Mucosa of descending colon (tissue), 3 donors: ENCODE measurements around the gene DNAJC11. TPM values are rescaled to one million over a fixed set of nuclear protein-coding genes. Genes with fewer than 3 reads are reported as not detected.
A peak's percentile ranks its signal among the peaks of the same experiment; 100 is the strongest.

Source experiments
- ATAC-seq: fragments of 200-7000 bp; cut with Tn5 transposase; one replicate; pipeline ENCODE4 v1.9.1; 2020; ENCODE audit warnings: mild to moderate bottlenecking, moderate library complexity
- DNase-seq, 3 donors: peaks; one replicate each; pipeline ENCODE4 v3.0.0-alpha.2; 2020
- H3K36me3 ChIP-seq: fragments of 200-600 bp; one replicate; pipeline ENCODE4 v1.8.0; 2021; ENCODE audit warnings: low read depth, mild to moderate bottlenecking
- H3K4me1 ChIP-seq: fragments of 200-600 bp; one replicate; pipeline ENCODE4 v1.8.0; 2021; ENCODE audit warnings: low read depth, mild to moderate bottlenecking
- H3K4me3 ChIP-seq: fragments of 200-600 bp; one replicate; pipeline ENCODE4 v1.8.0; 2021; ENCODE audit warnings: mild to moderate bottlenecking
- H3K9me3 ChIP-seq: fragments of 200-600 bp; one replicate; pipeline ENCODE4 v1.8.0; 2021; ENCODE audit warnings: mild to moderate bottlenecking
- CTCF ChIP-seq: fragments of 200-600 bp; IDR thresholded peaks from one replicate; pipeline ENCODE4 v1.8.0; 2022; ENCODE audit warnings: antibody characterized with exemption, mild to moderate bottlenecking
- intact Hi-C, 2 donors: fragments of 100-400 bp; cut with DNase I in 1 of 2; cut with micrococcal nuclease in 1 of 2; formaldehyde crosslinking; loops; one replicate each; pipeline versions ENCODE4 v1.11.0 to v1.11.1; 2022; cut with DNase I, micrococcal nuclease
- total RNA-seq, 3 donors: library from RNA; stranded (reverse); fragmentation: NEBNext Ultra II Directional in 2 of 3; extraction: Animal tissue kit (Norgen Biotek cat#: 25700) in 2 of 3; gene quantifications; one replicate each; pipeline versions ENCODE4 v1.2.1 to v1.2.4, GENCODE V29; 2021 to 2023
- donor health status: DM: no; HTN: no; CAD: no; lungs with moderate emphysema.
- donor health status: DM: no; HTN: no; CAD: no.
- donor health status: DM: no; HTN: yes; CAD: no.

Gene DNAJC11
- total RNA-seq, 3 donors from 2014 or later: 71.1 to 89.0 (median 78.9) TPM

DNA sequence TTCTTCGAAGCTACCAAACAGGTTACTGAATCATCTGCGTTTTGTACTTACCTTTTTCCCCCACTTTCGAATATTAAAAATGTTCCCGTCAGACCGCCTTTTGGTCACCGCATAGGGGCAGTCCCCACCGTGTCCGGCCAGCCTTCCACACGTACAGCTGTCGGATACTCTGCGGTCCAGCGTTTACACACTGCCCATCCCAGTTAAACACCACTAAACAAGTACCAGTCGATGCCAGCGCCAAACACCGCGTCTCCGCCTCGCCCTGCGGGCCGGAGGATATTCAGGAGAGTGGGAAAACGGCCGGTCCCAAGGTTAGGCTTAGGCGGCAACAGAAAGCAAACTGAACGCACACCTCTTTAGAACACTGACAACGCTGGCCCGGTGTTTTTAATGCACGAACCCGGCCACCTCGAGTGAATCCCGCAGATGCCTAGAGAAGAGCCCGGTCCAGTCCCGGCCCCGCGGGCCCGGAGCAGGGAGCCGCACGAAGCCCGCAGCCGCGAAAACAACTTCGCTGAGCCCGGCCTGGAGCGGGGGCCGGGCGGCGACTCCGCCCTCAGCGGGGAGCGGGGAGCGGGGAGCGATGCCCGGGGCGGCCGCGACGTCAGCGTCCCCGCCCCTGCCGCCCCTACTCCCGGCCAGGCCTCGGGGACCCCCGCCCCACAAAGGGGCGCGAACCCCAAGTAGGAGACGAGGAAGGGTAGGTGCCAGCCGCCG lies 88.8 kb downstream of the DNAJC11 start:
- H3K9me3 ChIP-seq: no peaks in the 10 kb centered on the region
- no peak for TF ChIP-seq CTCF
- H3K4me1 ChIP-seq: peaks cover 8% of the 10 kb centered on the region
- ATAC-seq (peak; percentile 52), DNase-seq (peak; percentile 64 to 80 (median 79))
- no peaks in the 10 kb centered on the region for H3K36me3 ChIP-seq
- intact Hi-C loops: no loop called here
- H3K4me3 ChIP-seq: peak overlapping the region; percentile 32

- intact Hi-C loops: no loop called here
- Histone ChIP-seq H3K9me3 (no peaks in the 10 kb centered on the region), H3K4me3 (no peak overlapping the region), H3K4me1 (peaks cover 16% of the 10 kb centered on the region), H3K36me3 (no peaks in the 10 kb centered on the region)
- ATAC-seq (no peak), DNase-seq (peak; percentile 49 to 69 (median 60))
- no peak for TF ChIP-seq CTCF
Observed at GRCh38 chr1:6603915-6604558, 97.6 kb downstream of the DNAJC11 start.

DNA sequence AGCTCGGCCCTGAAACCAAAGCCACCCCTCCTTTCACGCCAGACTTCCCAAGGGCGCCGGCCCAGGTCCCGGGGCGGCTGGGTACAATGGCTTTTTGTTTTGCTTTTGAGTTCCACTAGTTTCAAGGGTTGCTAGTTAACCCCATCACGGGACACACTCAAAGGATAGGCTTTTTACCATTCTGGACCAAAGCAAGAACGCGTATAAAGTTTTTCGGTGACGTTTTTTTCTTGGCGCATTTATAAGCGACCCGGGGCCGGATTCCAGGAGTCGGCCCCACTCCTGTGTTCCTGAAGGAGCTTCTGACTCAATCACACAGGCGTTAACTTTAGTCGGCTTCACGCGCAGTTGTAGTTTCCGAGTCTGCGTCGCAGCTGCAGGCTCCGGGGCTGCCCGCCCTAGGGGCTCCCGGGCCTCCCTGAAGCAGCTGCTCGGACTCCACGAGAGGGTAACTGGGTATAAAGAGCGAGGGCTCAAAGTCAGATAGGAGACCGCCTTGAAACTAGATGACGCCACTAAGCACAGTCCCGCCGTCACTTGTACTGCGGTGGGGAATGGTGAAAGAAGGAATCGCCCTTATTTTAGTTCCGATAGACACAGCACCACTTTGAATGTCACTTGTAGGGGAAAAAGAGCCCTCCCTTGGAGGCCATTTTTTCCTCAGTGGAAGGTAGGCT lies 98.2 kb downstream of the DNAJC11 start:
- DNase-seq (peak in 2 of 3 donors; percentile 74 to 76), ATAC-seq (peak; percentile 41)
- no peaks in the 10 kb centered on the region for H3K36me3 ChIP-seq
- peaks cover 17% of the 10 kb centered on the region for H3K4me1 ChIP-seq
- no peak for TF ChIP-seq CTCF
- H3K9me3 ChIP-seq: no peaks in the 10 kb centered on the region
- intact Hi-C loops: no loop called here
- H3K4me3 ChIP-seq: peak overlapping the region; percentile 80

DNA sequence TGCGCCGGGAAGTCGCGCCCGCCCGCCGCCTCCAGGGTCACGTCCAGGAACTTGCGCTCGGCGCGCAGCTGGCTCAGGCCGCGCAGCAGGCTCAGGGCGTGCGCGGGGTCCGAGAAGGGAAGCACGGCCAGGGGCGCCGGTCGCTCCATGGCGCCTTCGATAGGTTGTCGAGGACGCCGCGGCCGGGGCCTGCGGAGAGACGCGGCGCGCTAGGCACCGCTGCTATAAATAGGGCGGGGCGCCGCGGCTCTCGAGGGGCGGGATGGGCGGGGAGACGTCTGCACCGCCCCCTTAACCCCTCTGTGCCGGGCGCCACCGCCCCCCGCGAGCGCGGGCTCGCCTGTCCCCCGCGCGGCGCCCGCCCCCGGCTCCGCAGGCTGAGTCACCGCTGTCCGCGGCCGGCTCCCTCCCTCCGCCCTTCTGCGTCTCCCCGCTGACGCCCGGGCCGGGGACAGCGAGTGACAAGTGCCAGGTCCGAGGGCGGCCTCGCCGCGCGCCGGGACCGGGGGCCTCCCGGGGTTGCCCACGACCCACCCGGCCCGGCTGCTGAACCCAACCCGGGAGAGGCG lies 98.9 kb downstream of the DNAJC11 start, which contains the start of gene KLHL21:
Gene KLHL21 (minus strand): TSS at position 201 of the 569 bp plus-strand sequence. CDS start 52 bp downstream, at position 149.
- TF ChIP-seq CTCF: no peak
- intact Hi-C loops: no loop called here
- peaks cover 17% of the 10 kb centered on the region for H3K4me1 ChIP-seq
- ATAC-seq: peak; percentile 82
- no peaks in the 10 kb centered on the region for H3K9me3 ChIP-seq
- peak; percentile 84 to 92 (median 90) for DNase-seq
- peak within 1 kb of the TSS; percentile 80 for H3K4me3 ChIP-seq
- no peaks in the 10 kb centered on the region for H3K36me3 ChIP-seq

DNA sequence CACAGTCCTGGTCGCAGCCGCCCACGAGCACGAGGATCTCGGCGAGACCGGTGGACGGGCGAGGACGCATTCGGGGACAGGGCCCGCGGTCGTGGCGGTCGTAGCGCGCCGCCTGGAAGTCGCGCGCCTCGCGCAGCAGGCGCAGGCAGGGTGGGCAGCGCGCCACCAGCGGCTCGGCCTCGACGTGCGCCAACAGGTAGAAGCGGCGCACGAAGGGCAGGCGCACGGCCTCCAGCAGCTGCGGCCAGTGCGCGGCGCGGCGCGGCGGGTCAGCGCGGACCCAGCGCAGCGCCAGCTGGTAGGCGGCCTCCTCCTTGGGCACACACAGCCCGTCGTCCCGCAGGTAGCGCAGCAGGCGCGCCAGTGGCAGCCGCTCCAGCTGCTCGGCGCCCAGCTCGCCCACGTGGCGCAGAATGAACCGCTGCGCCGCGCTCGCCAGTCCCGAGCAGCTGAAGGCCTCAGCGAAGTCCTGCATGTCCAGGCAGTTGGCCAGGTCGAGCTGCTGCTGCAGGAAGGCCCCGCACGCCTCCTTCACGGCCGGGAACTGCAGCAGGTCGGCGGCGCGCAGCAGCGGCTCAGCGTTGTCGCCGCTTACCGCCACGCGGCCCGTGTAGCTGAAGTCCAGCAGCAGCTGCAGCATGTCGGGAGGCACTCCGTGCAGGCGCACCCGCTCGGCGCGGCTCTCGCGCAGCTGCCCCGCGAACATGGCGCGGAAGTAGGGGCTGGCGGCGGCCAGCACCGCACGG lies 99.5 kb downstream of the DNAJC11 start:
- Histone ChIP-seq H3K9me3 (no peaks in the 10 kb centered on the region), H3K36me3 (no peaks in the 10 kb centered on the region), H3K4me3 (peak overlapping the region; percentile 80), H3K4me1 (peaks cover 17% of the 10 kb centered on the region)
- intact Hi-C loops: no loop called here
- DNase-seq: peak in 2 of 3 donors; percentile 45 to 71
- TF ChIP-seq CTCF: no peak
- peak; percentile 54 for ATAC-seq
